HG03066 (cell line): Measurements from ENCODE around the gene KIF18B.
A peak's percentile ranks its signal among the peaks of the same experiment; 100 is the strongest.

Source experiments
- ATAC-seq: cut with Tn5 transposase; IDR thresholded peaks from one replicate; pipeline ENCODE4 v1.9.1; 2021; ENCODE audit warnings: low read depth; ENCODE audit not compliant: unreplicated experiment

The KIF18B gene

GRCh38 chr17:44947461-44948314, at the start of gene KIF18B:
Gene KIF18B (minus strand): TSS chr17:44947773. CDS start chr17:44936344, 11,429 bp downstream.
- ATAC-seq: peak; percentile 93

GRCh38 chr17:44996304-44996703, 48.7 kb upstream of the KIF18B start:
- no peak for ATAC-seq

- no peak for ATAC-seq
Measured at GRCh38 chr17:44995436-44996001, 47.9 kb upstream of the KIF18B start.

- no peak for ATAC-seq
Measured at GRCh38 chr17:44992242-44992939, 44.8 kb upstream of the KIF18B start.

DNA sequence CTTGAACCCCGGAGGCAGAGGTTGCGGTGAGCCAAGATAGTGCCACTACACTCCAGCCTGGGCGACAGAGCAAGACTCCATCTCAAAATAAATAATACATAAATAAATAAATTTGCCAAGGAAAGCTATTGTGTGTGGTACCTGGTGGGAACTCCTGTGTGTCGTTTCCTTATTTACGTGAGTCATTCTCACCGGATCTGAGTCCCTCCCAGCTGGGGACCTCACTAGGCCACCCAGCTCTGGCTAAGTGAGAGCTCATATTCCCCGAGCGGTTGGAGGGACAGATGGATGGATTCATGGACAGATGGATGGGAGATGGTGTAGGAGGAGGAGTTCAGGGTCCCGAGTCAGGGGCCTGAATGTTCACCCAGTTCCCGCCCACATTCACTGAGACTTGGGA, 43.4 kb upstream of the KIF18B start:
- no peak for ATAC-seq

DNA sequence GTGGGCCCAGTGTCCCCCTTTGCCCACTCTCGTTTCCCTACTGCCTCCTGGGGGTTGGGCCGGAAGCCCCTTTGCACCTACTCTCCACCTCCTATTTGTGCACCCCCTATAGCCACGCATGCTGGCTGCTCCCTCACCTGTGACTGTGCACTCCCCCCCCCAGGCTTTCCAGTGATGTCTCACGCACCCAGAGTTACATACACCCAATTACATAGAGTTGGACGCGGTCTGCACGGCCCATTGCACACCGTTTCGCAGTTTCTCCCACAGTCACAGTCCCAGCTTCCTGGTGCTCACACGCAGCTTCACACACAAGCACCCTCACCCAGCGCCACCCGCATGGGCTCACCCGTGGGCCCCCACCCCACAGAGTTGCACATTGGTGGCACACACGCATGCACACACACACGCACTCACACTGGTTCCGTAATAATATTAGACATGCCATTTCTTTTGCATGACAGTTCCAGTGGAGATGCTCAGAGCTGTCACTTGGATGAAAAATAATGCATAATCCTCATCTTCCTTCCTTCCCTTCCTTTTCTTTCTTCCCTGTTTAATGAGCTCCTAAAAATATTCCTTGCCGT, 42.1 kb upstream of the KIF18B start:
- no peak for ATAC-seq

DNA sequence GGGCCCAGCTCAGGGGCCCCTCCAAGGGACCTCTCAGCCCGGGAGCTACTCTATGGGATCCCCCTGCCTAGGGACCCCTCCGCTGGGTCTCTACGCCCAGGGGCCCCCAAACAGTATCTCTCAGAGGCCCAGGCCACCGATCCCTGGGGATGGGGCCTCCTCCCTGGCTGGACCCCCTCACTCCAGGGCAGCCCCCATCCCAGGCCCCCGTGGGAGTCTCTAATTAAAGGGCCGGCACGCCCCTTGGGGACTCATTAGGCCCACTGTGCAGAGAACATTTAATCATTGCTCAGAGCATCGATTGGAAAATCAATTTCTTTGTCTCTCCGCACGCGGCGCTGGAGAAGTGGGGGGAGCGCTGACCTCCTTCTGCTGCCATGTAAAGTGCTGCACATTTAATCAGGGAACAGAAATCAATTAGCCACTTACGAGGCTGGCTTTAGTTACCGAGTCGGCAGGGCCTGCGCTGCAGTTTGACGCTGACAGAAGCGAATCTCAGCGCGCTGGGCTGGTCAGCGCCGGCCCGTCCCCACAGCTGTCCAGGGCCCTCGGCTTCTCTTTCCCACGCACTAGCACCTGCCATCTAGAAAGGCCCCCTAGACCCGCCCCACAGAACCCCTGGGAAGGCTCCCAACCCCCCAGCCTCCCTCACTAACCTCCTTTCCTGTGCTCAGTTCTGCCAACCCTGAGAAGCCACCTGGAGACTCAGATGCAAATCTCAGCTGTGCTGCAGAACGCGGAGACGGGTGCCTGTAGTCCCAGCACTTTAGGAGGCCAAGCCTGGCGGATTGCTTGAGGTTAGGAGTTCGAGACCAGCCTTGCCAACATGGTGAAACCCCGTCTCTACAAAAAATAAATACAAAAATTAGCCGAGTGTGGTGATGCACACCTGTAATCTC, 40.7 kb upstream of the KIF18B start:
- no peak for ATAC-seq

- no peak for ATAC-seq
Measured at GRCh38 chr17:44983563-44983962, 36.0 kb upstream of the KIF18B start.

DNA sequence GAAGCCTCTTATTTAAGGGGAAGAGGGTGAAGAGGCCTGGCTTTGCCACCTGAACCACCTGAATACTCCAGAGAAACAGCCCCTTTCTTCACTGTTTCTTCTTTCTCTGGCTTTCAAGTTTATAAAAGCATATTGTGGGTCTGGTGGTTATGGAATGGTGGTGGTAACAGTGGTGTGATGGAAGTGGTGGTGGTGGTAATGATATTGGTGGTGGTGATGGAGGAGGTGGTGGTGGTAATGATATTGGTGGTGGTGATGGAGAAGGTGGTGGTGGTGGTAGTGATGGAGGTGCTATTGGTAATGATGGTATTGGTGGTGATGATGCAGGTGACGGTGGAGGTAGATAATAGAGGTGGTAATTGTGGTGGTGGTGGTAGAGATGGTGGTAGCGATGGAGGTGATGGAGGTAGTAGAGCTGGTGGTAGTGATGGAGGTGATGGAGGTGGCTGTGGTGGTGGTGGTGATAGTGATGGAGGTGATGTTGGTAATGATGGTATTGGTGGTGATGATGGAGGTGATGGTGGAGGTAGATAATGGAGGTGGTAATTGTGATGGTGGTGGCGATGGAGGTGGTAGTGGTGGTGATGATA, 34.6 kb upstream of the KIF18B start:
- no peak for ATAC-seq

DNA sequence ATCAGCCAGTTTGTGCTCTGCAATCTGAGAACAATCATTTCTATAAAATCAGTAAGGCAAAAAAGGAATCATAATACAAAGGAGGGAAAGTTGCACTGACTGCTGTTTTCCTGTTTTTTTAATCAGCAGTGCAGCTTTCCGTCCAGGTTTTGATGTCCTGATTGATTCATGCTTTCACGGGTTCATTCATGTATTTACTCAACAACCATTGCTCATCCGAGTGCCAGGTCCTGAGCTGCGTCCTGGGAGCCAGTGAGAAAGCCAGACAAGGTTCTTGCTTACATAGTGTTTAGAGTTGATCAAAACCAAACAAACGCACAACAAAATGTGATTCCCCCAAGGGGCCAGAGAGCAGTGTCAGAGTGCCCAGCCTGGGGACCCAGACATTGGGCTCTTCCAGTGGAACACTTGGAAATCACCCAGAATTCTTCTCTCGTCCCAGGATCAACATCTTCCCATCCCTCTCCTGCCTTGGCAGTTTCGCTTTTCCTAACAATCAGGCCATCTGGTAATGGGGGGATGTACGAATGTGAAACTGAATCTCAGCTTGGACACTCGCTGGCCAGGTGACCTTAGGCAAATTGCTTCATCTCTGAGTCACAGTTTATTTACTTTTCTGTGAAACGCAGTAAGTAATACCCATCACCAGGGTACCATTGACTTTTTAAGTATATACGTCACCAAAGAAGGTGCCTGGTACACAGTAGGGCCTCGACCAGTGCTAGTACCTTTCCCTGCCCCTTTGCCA, 33.8 kb upstream of the KIF18B start:
- no peak for ATAC-seq

- ATAC-seq: no peak
Measured at GRCh38 chr17:44979426-44979995, 31.9 kb upstream of the KIF18B start.

GRCh38 chr17:44978807-44979206, 31.2 kb upstream of the KIF18B start:
- no peak for ATAC-seq

DNA sequence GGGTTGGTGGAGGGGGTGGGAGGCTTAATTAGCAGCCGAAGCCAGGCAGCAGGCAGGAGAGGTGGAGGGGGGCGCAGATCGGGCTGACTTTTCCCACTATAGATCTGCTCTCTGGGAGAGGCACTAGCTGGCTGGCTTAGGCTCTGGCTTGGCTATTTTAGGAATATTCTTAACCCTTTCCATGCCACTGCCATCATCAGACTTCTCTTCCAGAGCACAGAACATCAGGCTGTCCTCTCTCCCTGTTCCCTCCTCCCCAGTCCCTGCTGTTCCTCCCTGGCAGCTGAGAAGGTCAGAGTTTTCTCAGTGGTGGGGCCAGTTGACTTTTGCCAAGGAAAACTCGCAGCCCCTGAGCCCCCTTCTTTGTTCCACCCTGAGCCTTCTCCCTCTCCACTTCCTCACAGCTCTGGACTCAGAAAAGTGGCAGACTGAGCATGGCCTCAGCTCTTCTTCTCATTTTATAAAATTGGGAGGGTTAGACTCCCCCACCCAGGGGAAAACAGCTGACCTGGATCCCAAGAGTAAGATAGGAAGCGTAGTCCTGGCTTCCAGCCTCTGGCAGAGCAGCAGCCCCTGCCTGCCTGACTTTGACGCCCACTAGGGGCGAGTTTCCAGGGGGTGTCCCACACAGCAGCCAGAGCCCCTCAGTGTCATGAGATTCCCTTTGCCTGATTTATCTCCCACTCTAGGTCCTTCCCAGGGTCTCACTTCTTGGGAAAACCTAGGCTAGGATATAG, 30.4 kb upstream of the KIF18B start:
- ATAC-seq: no peak

GRCh38 chr17:44977065-44977464, 29.5 kb upstream of the KIF18B start:
- ATAC-seq: no peak

GRCh38 chr17:44976206-44976605, 28.6 kb upstream of the KIF18B start:
- no peak for ATAC-seq

GRCh38 chr17:44972953-44973352, 25.4 kb upstream of the KIF18B start:
- ATAC-seq: no peak

DNA sequence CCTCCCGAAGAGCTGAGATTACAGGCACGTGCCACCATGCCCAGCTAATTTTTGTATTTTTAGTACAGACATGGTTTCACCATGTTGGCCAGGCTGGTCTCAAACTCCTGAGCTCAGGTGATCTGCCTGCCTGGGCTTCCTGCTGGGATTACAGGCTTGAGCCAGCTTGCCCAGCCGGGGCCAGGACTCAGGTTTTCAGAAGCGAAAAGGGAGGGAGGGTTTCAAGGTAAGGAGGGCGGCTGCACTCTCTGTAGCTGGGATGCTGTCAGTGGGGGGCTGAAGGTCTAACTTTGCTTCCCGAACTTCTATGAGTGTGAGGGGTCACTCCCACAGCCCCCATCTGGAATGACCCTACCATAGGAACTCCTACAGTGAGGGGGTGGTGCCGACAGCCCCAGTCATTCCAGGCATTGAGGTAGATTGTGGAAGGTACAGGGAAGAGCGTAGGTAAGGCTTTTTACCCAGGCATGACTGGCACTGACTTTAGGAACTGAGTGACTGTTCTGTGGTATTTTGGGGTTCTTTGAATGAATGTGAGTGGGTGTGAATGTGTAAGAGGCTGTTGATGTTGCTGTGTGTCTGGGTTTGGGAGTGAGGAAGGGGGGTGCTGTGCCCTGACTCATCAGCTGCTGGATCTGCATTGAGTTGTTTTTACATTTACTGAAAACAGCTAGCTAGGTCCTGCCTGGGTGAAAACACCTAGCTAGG, 24.4 kb upstream of the KIF18B start:
- ATAC-seq: no peak
